ENCODE results near the gene AIG1.
"Not testable (repeated sequence)": the region's sequence is repeated elsewhere in the genome, so short reads cannot be mapped to it uniquely, and the experiment has no call there.

AIG1 gene

GRCh38 chr6:143238306-143238705 is 177.6 kb downstream of the AIG1 start:
- DNase-seq: no peak

- DNase-seq: no peak
Observed at GRCh38 chr6:143241111-143241510, 180.4 kb downstream of the AIG1 start.

- DNase-seq: no peak
Observed at GRCh38 chr6:143241911-143242310, 181.2 kb downstream of the AIG1 start.

GRCh38 chr6:143243786-143244185 is 183.1 kb downstream of the AIG1 start:
- DNase-seq: no peak

GRCh38 chr6:143245656-143246055 is 185.0 kb downstream of the AIG1 start:
- no peak for DNase-seq

- DNase-seq: not testable (repeated sequence)
Observed at GRCh38 chr6:143246166-143246775, 185.6 kb downstream of the AIG1 start.

- DNase-seq: no peak
Observed at GRCh38 chr6:143247586-143247985, 186.9 kb downstream of the AIG1 start.

- DNase-seq: no peak
Observed at GRCh38 chr6:143248359-143248758, 187.7 kb downstream of the AIG1 start.

- DNase-seq: no peak
Observed at GRCh38 chr6:143251288-143251687, 190.6 kb downstream of the AIG1 start.

- no peak for DNase-seq
Observed at GRCh38 chr6:143252961-143253360, 192.3 kb downstream of the AIG1 start.

GRCh38 chr6:143253586-143253985 is 192.9 kb downstream of the AIG1 start:
- no peak for DNase-seq

GRCh38 chr6:143258945-143259344 is 198.3 kb downstream of the AIG1 start:
- DNase-seq: no peak

- no peak for DNase-seq
Observed at GRCh38 chr6:143260857-143261256, 200.2 kb downstream of the AIG1 start.

- no peak for DNase-seq
Observed at GRCh38 chr6:143261899-143262436, 201.3 kb downstream of the AIG1 start.

- no peak for DNase-seq
Observed at GRCh38 chr6:143262859-143263258, 202.2 kb downstream of the AIG1 start.

GRCh38 chr6:143264379-143264778 is 203.7 kb downstream of the AIG1 start:
- no peak for DNase-seq

- no peak for DNase-seq
Observed at GRCh38 chr6:143264986-143265764, 204.5 kb downstream of the AIG1 start.

GRCh38 chr6:143267760-143268159 is 207.1 kb downstream of the AIG1 start:
- DNase-seq: no peak

GRCh38 chr6:143268439-143268838 is 207.8 kb downstream of the AIG1 start:
- no peak for DNase-seq

GRCh38 chr6:143270026-143270425 is 209.3 kb downstream of the AIG1 start:
- DNase-seq: no peak

- no peak for DNase-seq
Observed at GRCh38 chr6:143271024-143271423, 210.3 kb downstream of the AIG1 start.

GRCh38 chr6:143276436-143276835 is 215.7 kb downstream of the AIG1 start:
- DNase-seq: no peak

- DNase-seq: no peak
Observed at GRCh38 chr6:143279385-143279784, 218.7 kb downstream of the AIG1 start.

- no peak for DNase-seq
Observed at GRCh38 chr6:143283887-143284645, 223.4 kb downstream of the AIG1 start.
